Liver (tissue), 3 donors: ENCODE data around the gene CD79A.

ENCODE experiments used
- CTCF ChIP-seq: fragments of 150-350 bp; IDR thresholded peaks from 2 replicates; pipeline ENCODE4 v1.5.1; 2017; ENCODE audit warnings: improper control_type of control experiment, low read depth, low read length; ENCODE audit not compliant: missing input control
- GABPA ChIP-seq, 2 donors: IDR thresholded peaks in 1 of 2; conservative IDR thresholded peaks in 1 of 2; 2 replicates each; pipeline ENCODE4 v1.6.1; 2016; ENCODE audit warnings: antibody characterized with exemption in 2 of 2, mild to moderate bottlenecking in 1 of 2, moderate library complexity in 1 of 2
- YY1 ChIP-seq: IDR thresholded peaks from 2 replicates; pipeline ENCODE4 v1.6.1; 2016; ENCODE audit warnings: antibody characterized with exemption, mild to moderate bottlenecking
- ZBTB33 ChIP-seq: IDR thresholded peaks from 2 replicates; pipeline ENCODE4 v1.6.1; 2016; ENCODE audit warnings: antibody characterized with exemption
- donor health status: healthy.
- donor health status: healthy.

- no peak for TF ChIP-seq ZBTB33
- TF ChIP-seq CTCF, result no peak
- TF ChIP-seq YY1, result no peak
- TF ChIP-seq GABPA (IDR thresholded peaks at IDR 0.05 in 1 of 2, conservative IDR thresholded peaks at IDR 0.05 in 1 of 2), result no peak
Measured at GRCh38 chr19:41877916-41878905, 1.1 kb downstream of the CD79A start.
